ENCODE data around the gene MUC4.

The MUC4 gene

GRCh38 chr3:195823999-195824398 is 12.3 kb upstream of the MUC4 start:
- no peak for DNase-seq (ENCODE audit: low read depth in 2 of 2)
- TF ChIP-seq CTCF (IDR thresholded peaks at IDR 0.05; ENCODE audit: low read depth, low read length): no peak

GRCh38 chr3:195823280-195823679 is 11.6 kb upstream of the MUC4 start:
- no peak for DNase-seq (ENCODE audit: low read depth in 2 of 2)
- H3K4me3 ChIP-seq (replicated peaks in 1 of 2; ENCODE audit: low read depth in 2 of 2, low read length in 2 of 2): no peak overlapping the region
- TF ChIP-seq CTCF (IDR thresholded peaks at IDR 0.05; ENCODE audit: low read depth, low read length): no peak

More at GRCh38 chr3:195823999-195824398, 12.3 kb upstream of the MUC4 start:
- H3K4me3 ChIP-seq (replicated peaks in 1 of 2; ENCODE audit: low read depth in 2 of 2, low read length in 2 of 2): no peak overlapping the region

- DNase-seq (ENCODE audit: low read depth in 2 of 2): no peak
- no peak overlapping the region for H3K4me3 ChIP-seq (replicated peaks in 1 of 2; ENCODE audit: low read depth in 2 of 2, low read length in 2 of 2)
- TF ChIP-seq CTCF (IDR thresholded peaks at IDR 0.05; ENCODE audit: low read depth, low read length): no peak
Observed at GRCh38 chr3:195822131-195822696, 10.5 kb upstream of the MUC4 start.

GRCh38 chr3:195821403-195822130 is 9.8 kb upstream of the MUC4 start:
- DNase-seq (ENCODE audit: low read depth in 2 of 2): no peak
- no peak for TF ChIP-seq CTCF (IDR thresholded peaks at IDR 0.05; ENCODE audit: low read depth, low read length)
- H3K4me3 ChIP-seq (replicated peaks in 1 of 2; ENCODE audit: low read depth in 2 of 2, low read length in 2 of 2): no peak overlapping the region

GRCh38 chr3:195820901-195821300 is 9.2 kb upstream of the MUC4 start:
- no peak for DNase-seq (ENCODE audit: low read depth in 2 of 2)
- no peak for TF ChIP-seq CTCF (IDR thresholded peaks at IDR 0.05; ENCODE audit: low read depth, low read length)
- H3K4me3 ChIP-seq (replicated peaks in 1 of 2; ENCODE audit: low read depth in 2 of 2, low read length in 2 of 2): no peak overlapping the region

GRCh38 chr3:195820186-195820585 is 8.5 kb upstream of the MUC4 start:
- no peak for TF ChIP-seq CTCF (IDR thresholded peaks at IDR 0.05; ENCODE audit: low read depth, low read length)
- DNase-seq (ENCODE audit: low read depth in 2 of 2): no peak
- no peak overlapping the region for H3K4me3 ChIP-seq (replicated peaks in 1 of 2; ENCODE audit: low read depth in 2 of 2, low read length in 2 of 2)
